BE2C (cell line): ENCODE data around the gene OSBPL5.
A peak's percentile ranks its signal among the peaks of the same experiment; 100 is the strongest.

Experiments used
- DNase-seq: peaks from one replicate; pipeline ENCODE4 v3.0.0-alpha.2; 2020
- H3K27me3 ChIP-seq: fragments of 250-450 bp; sonication (Bioruptor Pico); 2 replicates; pipeline ENCODE4 v1.5.1; 2020; ENCODE audit warnings: mild to moderate bottlenecking
- H3K36me3 ChIP-seq: fragments of 250-450 bp; sonication (Bioruptor Pico); 2 replicates; pipeline ENCODE4 v1.5.1; 2020; ENCODE audit warnings: mild to moderate bottlenecking
- H3K4me1 ChIP-seq: fragments of 250-450 bp; sonication (Bioruptor Pico); 2 replicates; pipeline ENCODE4 v1.5.1; 2020
- H3K4me3 ChIP-seq: 2 replicates; pipeline ENCODE4 v1.5.1; 2011; ENCODE audit warnings: low read depth, low read length
- H3K9me3 ChIP-seq: fragments of 250-450 bp; sonication (Bioruptor Pico); 2 replicates; pipeline ENCODE4 v1.5.1; 2020
- CTCF ChIP-seq: IDR thresholded peaks from 2 replicates; pipeline ENCODE4 v1.5.1; 2012; ENCODE audit warnings: mild to moderate bottlenecking, low read depth, low read length

OSBPL5 gene

GRCh38 chr11:3052109-3052479 lies 113.0 kb downstream of the OSBPL5 start:
- Histone ChIP-seq H3K36me3 (no peaks in the 10 kb centered on the region; the same call in 1 of the 2 replicates), H3K4me3 (0 out of 2 replicates have a peak overlapping the region, but pooled peaks have one; percentile 11), H3K4me1 (peaks cover 20% of the 10 kb centered on the region), H3K27me3 (no peaks in the 10 kb centered on the region), H3K9me3 (no peaks in the 10 kb centered on the region)
- no peak for TF ChIP-seq CTCF
- DNase-seq = peak; percentile 72

GRCh38 chr11:3051196-3052108 lies 113.7 kb downstream of the OSBPL5 start:
- Histone ChIP-seq H3K4me1 (peaks cover 20% of the 10 kb centered on the region), H3K27me3 (no peaks in the 10 kb centered on the region), H3K4me3 (0 out of 2 replicates have a peak overlapping the region, but pooled peaks have one; percentile 11), H3K36me3 (no peaks in the 10 kb centered on the region; the same call in none of the 2 replicates), H3K9me3 (no peaks in the 10 kb centered on the region)
- TF ChIP-seq CTCF = 0 out of 2 replicates have a peak, but pooled peaks have one; percentile 18
- no peak for DNase-seq

- no peak for DNase-seq
- peaks cover 20% of the 10 kb centered on the region for H3K4me1 ChIP-seq
- H3K4me3 ChIP-seq = no peak overlapping the region
Observed at GRCh38 chr11:3050386-3051195, 114.5 kb downstream of the OSBPL5 start.

GRCh38 chr11:3049430-3050243 lies 115.5 kb downstream of the OSBPL5 start:
- DNase-seq = peak; percentile 65
- Histone ChIP-seq H3K27me3 (no peaks in the 10 kb centered on the region), H3K36me3 (no peaks in the 10 kb centered on the region; the same call in none of the 2 replicates), H3K4me3 (no peak overlapping the region), H3K4me1 (peaks cover 20% of the 10 kb centered on the region), H3K9me3 (no peaks in the 10 kb centered on the region)
- peak; percentile 20; the same call in 1 of the 2 replicates for TF ChIP-seq CTCF

More at GRCh38 chr11:3050386-3051195, 114.5 kb downstream of the OSBPL5 start:
- no peaks in the 10 kb centered on the region; the same call in none of the 2 replicates for H3K36me3 ChIP-seq
- H3K9me3 ChIP-seq = no peaks in the 10 kb centered on the region
- no peaks in the 10 kb centered on the region for H3K27me3 ChIP-seq
- no peak for TF ChIP-seq CTCF

GRCh38 chr11:3047637-3048036 lies 117.5 kb downstream of the OSBPL5 start:
- Histone ChIP-seq H3K9me3 (no peaks in the 10 kb centered on the region), H3K27me3 (no peaks in the 10 kb centered on the region), H3K36me3 (no peaks in the 10 kb centered on the region; the same call in none of the 2 replicates), H3K4me3 (no peak overlapping the region), H3K4me1 (peaks cover 20% of the 10 kb centered on the region)
- no peak for DNase-seq
- TF ChIP-seq CTCF = no peak
